Left lung (tissue), 10 donors: ENCODE measurements around the gene FCHSD2. TPM values are rescaled to one million over a fixed set of nuclear protein-coding genes. Genes with fewer than 3 reads are reported as not detected.

ENCODE experiments used
- ATAC-seq: fragments of 200-7000 bp; cut with Tn5 transposase; one replicate; pipeline ENCODE4 v1.9.1; 2020; ENCODE audit warnings: moderate library complexity
- DNase-seq, 4 donors: peaks; one replicate each; pipeline ENCODE4 v3.0.0-alpha.2; 2013 to 2020
- H3K27ac ChIP-seq, 2 donors: fragments of 200-600 bp; sonication (generic) in 1 of 2; one replicate each; pipeline versions ENCODE4 v1.5.0 to v1.8.0; 2020 to 2021
- H3K27me3 ChIP-seq, 2 donors: fragments of 200-600 bp; sonication (generic) in 1 of 2; one replicate each; pipeline versions ENCODE4 v1.5.0 to v1.8.0; 2020 to 2021
- H3K36me3 ChIP-seq, 2 donors: fragments of 200-600 bp; sonication (generic) in 1 of 2; one replicate each; pipeline versions ENCODE4 v1.5.0 to v1.8.0; 2020 to 2021
- H3K4me1 ChIP-seq, 2 donors: fragments of 200-600 bp; one replicate each; pipeline ENCODE4 v1.8.0; 2021
- H3K4me3 ChIP-seq, 2 donors: fragments of 200-600 bp; sonication (generic) in 1 of 2; one replicate each; pipeline versions ENCODE4 v1.5.0 to v1.8.0; 2020 to 2021; ENCODE audit warnings: mild to moderate bottlenecking in 1 of 2
- H3K9me3 ChIP-seq, 2 donors: fragments of 200-600 bp; sonication (generic) in 1 of 2; one replicate each; pipeline versions ENCODE4 v1.5.0 to v1.8.0; 2020 to 2021
- CTCF ChIP-seq, 2 donors: fragments of 200-600 bp; sonication (generic) in 1 of 2; IDR thresholded peaks; one replicate each; pipeline versions ENCODE4 v1.5.0 to v1.8.0; 2021; ENCODE audit warnings: antibody characterized with exemption in 2 of 2
- intact Hi-C, 2 donors: fragments of 100-400 bp; cut with DNase I; formaldehyde crosslinking; loops; one replicate each; pipeline versions ENCODE4 v1.11.2 to v1.14.2; 2022
- polyA plus RNA-seq, 6 donors: library from polyadenylated mRNA; unstranded; fragments of 120-200 nt; gene quantifications; one replicate each; pipeline ENCODE4 v1.2.1, GENCODE V29; 2013; ENCODE audit not compliant: insufficient read length in 6 of 6
- total RNA-seq, 2 donors: library from RNA; stranded (reverse); fragmentation: NEBNext Ultra II Directional; extraction: Animal tissue kit (Norgen Biotek cat#: 25700); gene quantifications; one replicate each; pipeline ENCODE4 v1.2.1, GENCODE V29; 2021
- donor health status: DM: no; HTN: yes; CAD: no.
- donor health status: DM: no; HTN: no; CAD: no.

FCHSD2 gene
- total and polyA plus RNA-seq, 8 donors, result 46.2 to 58.2 (median 48.5) TPM

GRCh38 chr11:73085189-73085875, 56.8 kb downstream of the FCHSD2 start:
- no peaks in the 10 kb centered on the region for H3K9me3 ChIP-seq
- H3K27me3 ChIP-seq, result no peaks in the 10 kb centered on the region
- DNase-seq (no peak), ATAC-seq (no peak)
- no peak overlapping the region for H3K4me3 ChIP-seq
- H3K36me3 ChIP-seq, result peaks cover 0 to 12% of the 10 kb centered on the region in 2 donors
- TF ChIP-seq CTCF (IDR thresholded peaks at IDR 0.05), result no peak
- intact Hi-C loops, result no loop called here
- H3K27ac ChIP-seq, result peak overlapping the region in 1 of 2 donors; percentile 50
- H3K4me1 ChIP-seq, result peaks cover 3 to 34% of the 10 kb centered on the region in 2 donors

GRCh38 chr11:73078631-73079030, 63.5 kb downstream of the FCHSD2 start:
- no peak for TF ChIP-seq CTCF (IDR thresholded peaks at IDR 0.05)
- ATAC-seq (no peak), DNase-seq (no peak)
- Histone ChIP-seq H3K36me3 (peaks cover 0 to 26% of the 10 kb centered on the region in 2 donors), H3K4me3 (no peak overlapping the region), H3K27ac (no peak overlapping the region), H3K27me3 (no peaks in the 10 kb centered on the region), H3K4me1 (peaks cover 3 to 8% of the 10 kb centered on the region in 2 donors), H3K9me3 (peaks cover 0 to 7% of the 10 kb centered on the region in 2 donors)
- intact Hi-C loops, result no loop called here

GRCh38 chr11:73077454-73077853, 64.7 kb downstream of the FCHSD2 start:
- Histone ChIP-seq H3K9me3 (peaks cover 0 to 7% of the 10 kb centered on the region in 2 donors), H3K4me1 (peaks cover 7 to 20% of the 10 kb centered on the region in 2 donors), H3K4me3 (no peak overlapping the region), H3K27ac (no peak overlapping the region), H3K36me3 (peaks cover 0 to 19% of the 10 kb centered on the region in 2 donors), H3K27me3 (no peaks in the 10 kb centered on the region)
- TF ChIP-seq CTCF (IDR thresholded peaks at IDR 0.05), result no peak
- intact Hi-C loops, result no loop called here
- ATAC-seq, result no peak
- no peak for DNase-seq

GRCh38 chr11:73074319-73074718, 67.8 kb downstream of the FCHSD2 start:
- Histone ChIP-seq H3K9me3 (peaks cover 0 to 7% of the 10 kb centered on the region in 2 donors), H3K4me3 (no peak overlapping the region), H3K27ac (peak overlapping the region; percentile 30 to 57), H3K36me3 (peaks cover 0 to 14% of the 10 kb centered on the region in 2 donors), H3K27me3 (no peaks in the 10 kb centered on the region), H3K4me1 (peaks cover 12 to 33% of the 10 kb centered on the region in 2 donors)
- intact Hi-C loops, result no loop called here
- ATAC-seq (no peak), DNase-seq (no peak)
- no peak for TF ChIP-seq CTCF (IDR thresholded peaks at IDR 0.05)

GRCh38 chr11:73072935-73073481, 69.1 kb downstream of the FCHSD2 start:
- intact Hi-C loops, result no loop called here
- Histone ChIP-seq H3K4me3 (peak overlapping the region in 1 of 2 donors; percentile 7), H3K27me3 (no peaks in the 10 kb centered on the region), H3K9me3 (peaks cover 0 to 5% of the 10 kb centered on the region in 2 donors), H3K4me1 (peaks cover 12 to 33% of the 10 kb centered on the region in 2 donors), H3K36me3 (peaks cover 0 to 4% of the 10 kb centered on the region in 2 donors), H3K27ac (peak overlapping the region; percentile 57 to 65)
- peak; percentile 96 for ATAC-seq
- TF ChIP-seq CTCF (IDR thresholded peaks at IDR 0.05), result no peak
- peak in 1 of 4 donors; percentile 39 for DNase-seq
